Uterus (tissue), 4 donors: ENCODE data around the gene PRKG1. TPM values are rescaled to one million over a fixed set of nuclear protein-coding genes. Genes with fewer than 3 reads are reported as not detected.

ENCODE experiments used
- DNase-seq, 2 donors: peaks; one replicate each; pipeline ENCODE4 v3.0.0-alpha.2; 2019 to 2020
- H3K27ac ChIP-seq, 2 donors: fragments of 200-600 bp; sonication (generic); 1 replicate in 1 of 2; 2 replicates in 1 of 2; pipeline ENCODE4 v1.5.1; 2016 to 2018
- H3K27me3 ChIP-seq, 2 donors: fragments of 200-600 bp; sonication (generic); one replicate each; pipeline ENCODE4 v1.5.1; 2018 to 2019; ENCODE audit warnings: control low read depth in 1 of 2
- H3K36me3 ChIP-seq, 2 donors: fragments of 200-600 bp; sonication (generic); one replicate each; pipeline ENCODE4 v1.5.1; 2019; ENCODE audit warnings: control low read depth in 1 of 2
- H3K4me1 ChIP-seq, 2 donors: fragments of 200-600 bp; sonication (generic); one replicate each; pipeline ENCODE4 v1.5.1; 2018 to 2019; ENCODE audit warnings: control low read depth in 1 of 2
- H3K4me3 ChIP-seq, 2 donors: fragments of 200-600 bp; sonication (generic); 1 replicate in 1 of 2; 2 replicates in 1 of 2; pipeline ENCODE4 v1.5.1; 2018 to 2019; ENCODE audit warnings: mild to moderate bottlenecking in 1 of 2
- H3K9me3 ChIP-seq, 2 donors: fragments of 200-600 bp; sonication (generic); one replicate each; pipeline ENCODE4 v1.5.1; 2019; ENCODE audit warnings: control low read depth in 1 of 2
- POLR2A ChIP-seq, 2 donors: fragments of 450-650 bp; IDR thresholded peaks; one replicate each; pipeline ENCODE4 v1.6.1; 2016; ENCODE audit warnings: antibody characterized with exemption in 2 of 2, mild to moderate bottlenecking in 1 of 2, moderate library complexity in 1 of 2
- intact Hi-C: fragments of 100-400 bp; cut with DNase I; formaldehyde crosslinking; loops from one replicate; pipeline ENCODE4 v1.15.1; 2023; ENCODE audit warnings: low total_unique reads
- total RNA-seq, 4 donors: library from RNA; depleted of rRNA in 3 of 4; stranded (reverse); fragments of >200 nt in 3 of 4; gene quantifications; one replicate each; pipeline versions ENCODE4 v1.1.0 to v1.2.4, GENCODE V29; 2014 to 2023
- TF ChIP-seq, protein P1 (sequence below), 4 experiments: fragments of 200-600 bp in 2 of 4; fragments of 450-650 bp in 2 of 4; sonication (generic) in 2 of 4; IDR thresholded peaks; one replicate each; pipeline ENCODE4 v1.5.1; 2016 to 2019; ENCODE audit warnings: antibody characterized with exemption in 4 of 4, mild to moderate bottlenecking in 2 of 4, moderate library complexity in 1 of 4
- donor health status: DM: yes; HTN: yes; CAD: no.

PRKG1 gene
- total RNA-seq, 4 donors from 2014 or later, result 32.4 to 136 (median 69.6) TPM

DNA sequence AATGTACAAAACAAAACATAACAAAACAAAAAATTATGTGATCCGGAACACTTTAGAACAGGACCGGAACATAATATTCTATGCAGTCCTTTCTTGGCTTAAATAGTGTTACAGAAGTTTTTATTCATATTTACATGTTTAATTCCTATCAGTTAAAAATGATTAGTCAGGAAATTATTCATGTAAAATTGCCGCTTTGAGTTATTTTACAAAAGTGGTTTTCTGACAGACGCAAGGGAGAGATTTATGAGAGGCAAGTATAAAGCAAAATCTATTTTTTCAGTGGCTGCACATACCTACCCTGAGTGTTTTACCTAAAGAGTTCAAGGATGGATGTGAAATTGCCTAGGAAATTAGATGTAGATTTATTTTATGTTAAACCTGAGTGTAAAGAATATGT lies 1009.1 kb downstream of the PRKG1 start:
- Histone ChIP-seq H3K27ac (no peak overlapping the region), H3K4me1 (no peaks in the 10 kb centered on the region), H3K9me3 (no peaks in the 10 kb centered on the region), H3K36me3 (no peaks in the 10 kb centered on the region), H3K27me3 (no peaks in the 10 kb centered on the region), H3K4me3 (no peak overlapping the region)
- intact Hi-C loops, result no loop called here
- TF ChIP-seq POLR2A (IDR thresholded peaks at IDR 0.05), result no peak
- TF ChIP-seq, protein P1, sequence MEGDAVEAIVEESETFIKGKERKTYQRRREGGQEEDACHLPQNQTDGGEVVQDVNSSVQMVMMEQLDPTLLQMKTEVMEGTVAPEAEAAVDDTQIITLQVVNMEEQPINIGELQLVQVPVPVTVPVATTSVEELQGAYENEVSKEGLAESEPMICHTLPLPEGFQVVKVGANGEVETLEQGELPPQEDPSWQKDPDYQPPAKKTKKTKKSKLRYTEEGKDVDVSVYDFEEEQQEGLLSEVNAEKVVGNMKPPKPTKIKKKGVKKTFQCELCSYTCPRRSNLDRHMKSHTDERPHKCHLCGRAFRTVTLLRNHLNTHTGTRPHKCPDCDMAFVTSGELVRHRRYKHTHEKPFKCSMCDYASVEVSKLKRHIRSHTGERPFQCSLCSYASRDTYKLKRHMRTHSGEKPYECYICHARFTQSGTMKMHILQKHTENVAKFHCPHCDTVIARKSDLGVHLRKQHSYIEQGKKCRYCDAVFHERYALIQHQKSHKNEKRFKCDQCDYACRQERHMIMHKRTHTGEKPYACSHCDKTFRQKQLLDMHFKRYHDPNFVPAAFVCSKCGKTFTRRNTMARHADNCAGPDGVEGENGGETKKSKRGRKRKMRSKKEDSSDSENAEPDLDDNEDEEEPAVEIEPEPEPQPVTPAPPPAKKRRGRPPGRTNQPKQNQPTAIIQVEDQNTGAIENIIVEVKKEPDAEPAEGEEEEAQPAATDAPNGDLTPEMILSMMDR (IDR thresholded peaks at IDR 0.05), result no peak
- no peak for DNase-seq

DNA sequence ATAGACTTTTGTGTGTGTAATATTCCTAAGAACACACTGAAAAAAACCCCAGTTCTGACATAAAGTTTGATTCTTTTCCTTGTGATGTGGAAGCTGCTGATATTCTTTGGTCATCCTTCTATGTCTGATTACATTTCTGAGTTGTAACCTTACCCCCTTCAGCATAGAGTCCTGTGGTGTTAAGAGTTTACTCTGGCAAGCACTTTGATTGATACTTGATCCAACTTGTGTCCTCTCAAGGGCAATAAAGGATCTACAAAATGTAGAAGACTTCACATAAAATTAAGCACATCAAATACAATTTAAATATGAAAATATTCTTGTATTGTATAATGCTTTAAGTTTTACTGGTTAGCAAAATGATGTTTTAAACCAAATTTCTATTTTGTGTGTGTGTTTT lies 1018.1 kb downstream of the PRKG1 start:
- Histone ChIP-seq H3K4me1 (no peaks in the 10 kb centered on the region), H3K27me3 (no peaks in the 10 kb centered on the region), H3K36me3 (no peaks in the 10 kb centered on the region), H3K9me3 (no peaks in the 10 kb centered on the region), H3K27ac (no peak overlapping the region), H3K4me3 (no peak overlapping the region)
- no peak for TF ChIP-seq POLR2A (IDR thresholded peaks at IDR 0.05)
- TF ChIP-seq, protein P1 (IDR thresholded peaks at IDR 0.05), result no peak
- intact Hi-C loops, result no loop called here
- no peak for DNase-seq

DNA sequence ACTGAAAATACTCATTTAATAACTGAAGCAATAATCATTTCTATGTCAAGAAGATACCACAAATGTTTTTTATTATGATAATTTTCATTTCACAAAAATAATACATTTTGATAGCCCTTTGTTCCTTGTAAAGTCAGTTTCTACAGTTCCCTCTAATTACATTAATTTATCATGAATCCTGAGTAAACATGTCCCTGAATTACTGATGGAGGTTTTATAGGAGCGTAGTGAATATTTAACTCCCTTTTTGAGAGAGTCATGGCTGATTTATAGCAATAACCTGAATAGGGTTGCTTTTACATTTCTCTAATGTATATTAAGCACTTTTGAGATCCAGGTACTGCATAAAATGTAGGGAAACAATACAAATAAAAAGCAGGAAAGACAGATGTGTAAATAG lies 1023.8 kb downstream of the PRKG1 start:
- Histone ChIP-seq H3K4me1 (no peaks in the 10 kb centered on the region), H3K27ac (no peak overlapping the region), H3K4me3 (no peak overlapping the region), H3K36me3 (no peaks in the 10 kb centered on the region), H3K27me3 (no peaks in the 10 kb centered on the region), H3K9me3 (no peaks in the 10 kb centered on the region)
- DNase-seq, result no peak
- intact Hi-C loops, result no loop called here
- no peak for TF ChIP-seq POLR2A (IDR thresholded peaks at IDR 0.05)
- TF ChIP-seq, protein P1 (IDR thresholded peaks at IDR 0.05), result no peak

DNA sequence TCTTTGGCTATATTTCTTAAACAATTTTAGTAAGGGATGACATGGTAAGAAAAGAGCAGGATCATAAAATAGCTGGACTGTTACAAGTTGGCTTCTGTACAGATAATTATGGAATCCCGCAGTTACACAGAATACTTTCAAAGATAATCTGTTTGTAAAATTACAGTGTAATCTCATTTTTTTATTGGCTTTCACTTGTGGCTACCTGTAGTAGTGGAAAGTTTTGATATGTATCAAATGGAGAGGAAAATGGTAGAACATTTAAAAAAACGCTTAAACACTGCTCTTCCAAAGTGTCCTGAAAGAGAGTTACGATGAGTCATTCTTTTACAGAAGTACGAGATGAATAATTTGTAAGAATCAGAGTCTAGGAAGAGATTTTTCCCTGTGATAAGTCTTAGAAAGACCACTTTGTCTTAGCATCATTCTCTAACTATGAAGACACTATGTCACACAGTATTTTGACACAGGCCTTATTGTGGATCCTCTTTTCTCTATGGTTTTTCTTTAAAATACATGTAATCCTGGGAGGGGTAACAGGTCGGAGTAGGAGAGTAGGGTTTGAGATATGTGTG lies 1024.8 kb downstream of the PRKG1 start:
- no peak overlapping the region for H3K4me3 ChIP-seq
- H3K36me3 ChIP-seq, result no peaks in the 10 kb centered on the region
- no peaks in the 10 kb centered on the region for H3K9me3 ChIP-seq
- H3K27ac ChIP-seq, result no peak overlapping the region
- no peaks in the 10 kb centered on the region for H3K4me1 ChIP-seq
- no peaks in the 10 kb centered on the region for H3K27me3 ChIP-seq
- DNase-seq, result no peak
- intact Hi-C loops, result no loop called here
- TF ChIP-seq POLR2A (IDR thresholded peaks at IDR 0.05), result no peak
- TF ChIP-seq, protein P1 (IDR thresholded peaks at IDR 0.05), result no peak

DNA sequence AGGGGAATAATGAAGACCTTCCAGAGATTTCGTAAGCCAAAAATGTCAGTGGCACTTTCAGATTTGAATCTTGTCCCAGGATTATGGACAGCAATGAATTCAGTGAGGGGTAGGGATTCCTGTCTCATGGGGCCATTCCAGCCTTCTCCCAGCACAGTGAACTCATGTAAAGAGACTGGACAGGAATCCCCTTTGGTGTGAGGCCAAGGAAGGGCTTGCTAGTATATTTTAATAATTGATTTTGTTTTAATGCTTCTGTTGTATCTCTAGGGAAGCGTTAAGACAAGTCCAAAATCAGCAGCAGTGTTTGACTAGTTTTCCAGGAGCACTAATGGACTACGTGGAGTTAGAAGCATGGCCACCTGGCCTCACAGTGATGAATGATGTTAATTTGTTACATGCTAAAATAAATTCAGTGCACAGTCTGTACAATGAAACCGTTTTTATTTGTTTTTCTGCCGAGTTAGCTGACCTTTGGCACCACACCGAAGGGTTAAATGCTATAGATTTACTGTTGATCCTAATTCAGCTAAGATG lies 1025.8 kb downstream of the PRKG1 start:
- H3K27me3 ChIP-seq, result no peaks in the 10 kb centered on the region
- no peaks in the 10 kb centered on the region for H3K36me3 ChIP-seq
- DNase-seq, result no peak
- intact Hi-C loops, result no loop called here
- no peaks in the 10 kb centered on the region for H3K9me3 ChIP-seq
- no peak overlapping the region for H3K27ac ChIP-seq
- H3K4me1 ChIP-seq, result no peaks in the 10 kb centered on the region
- no peak overlapping the region for H3K4me3 ChIP-seq
- TF ChIP-seq, protein P1 (IDR thresholded peaks at IDR 0.05), result no peak
- no peak for TF ChIP-seq POLR2A (IDR thresholded peaks at IDR 0.05)
